Measurements from ENCODE around the gene NSMCE1.
A peak's percentile ranks its signal among the peaks of the same experiment; 100 is the strongest.

NSMCE1 gene

DNA sequence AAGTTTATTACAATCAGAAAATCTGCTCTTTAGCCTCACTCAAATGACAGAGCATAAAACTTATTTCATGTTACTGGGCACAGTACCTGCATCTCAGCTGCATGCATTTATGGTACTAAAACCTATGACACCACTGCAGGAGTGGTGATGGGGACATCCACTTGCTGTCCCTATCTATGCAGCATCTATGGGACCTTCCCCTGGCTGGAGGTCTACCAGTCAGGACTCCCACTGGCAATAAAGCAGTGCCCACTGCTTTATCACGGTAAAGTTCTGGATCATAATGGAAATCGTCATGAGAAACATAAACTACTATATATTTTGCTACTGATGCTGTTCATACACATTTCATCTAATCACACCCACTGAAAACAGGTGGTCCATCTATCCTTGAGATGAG is 26.2 kb downstream of the NSMCE1 start:
- no peak for ATAC-seq

GRCh38 chr16:27241658-27242057 is 26.9 kb downstream of the NSMCE1 start:
- no peak for ATAC-seq

DNA sequence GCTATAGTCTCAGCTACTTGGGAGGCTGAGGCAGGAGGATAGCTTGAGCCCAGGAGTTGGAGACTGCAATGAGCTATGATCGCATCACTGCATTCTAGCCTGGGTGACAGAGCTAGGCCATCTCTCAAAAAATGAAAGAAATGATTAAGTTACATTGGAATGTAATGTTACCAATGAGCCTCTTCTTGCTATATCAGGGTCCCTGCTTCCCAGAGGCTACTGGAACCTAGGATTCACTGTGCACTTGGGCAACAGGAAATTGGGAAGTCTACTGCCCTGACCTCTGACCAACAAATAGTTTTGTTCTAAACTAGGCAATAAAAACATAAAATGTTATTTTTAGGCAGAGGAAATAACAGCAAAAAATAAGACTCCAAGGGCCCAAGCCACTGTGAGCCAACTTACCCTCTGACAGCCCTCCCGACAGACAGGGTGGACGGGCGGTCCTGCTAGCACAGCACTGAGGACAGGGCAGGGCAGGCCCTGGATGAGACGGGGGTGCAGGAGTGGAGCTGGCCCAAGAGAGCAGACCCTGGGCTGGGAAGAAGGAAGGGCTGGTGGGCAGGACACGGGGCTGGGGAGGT is 27.5 kb downstream of the NSMCE1 start:
- no peak for ATAC-seq

DNA sequence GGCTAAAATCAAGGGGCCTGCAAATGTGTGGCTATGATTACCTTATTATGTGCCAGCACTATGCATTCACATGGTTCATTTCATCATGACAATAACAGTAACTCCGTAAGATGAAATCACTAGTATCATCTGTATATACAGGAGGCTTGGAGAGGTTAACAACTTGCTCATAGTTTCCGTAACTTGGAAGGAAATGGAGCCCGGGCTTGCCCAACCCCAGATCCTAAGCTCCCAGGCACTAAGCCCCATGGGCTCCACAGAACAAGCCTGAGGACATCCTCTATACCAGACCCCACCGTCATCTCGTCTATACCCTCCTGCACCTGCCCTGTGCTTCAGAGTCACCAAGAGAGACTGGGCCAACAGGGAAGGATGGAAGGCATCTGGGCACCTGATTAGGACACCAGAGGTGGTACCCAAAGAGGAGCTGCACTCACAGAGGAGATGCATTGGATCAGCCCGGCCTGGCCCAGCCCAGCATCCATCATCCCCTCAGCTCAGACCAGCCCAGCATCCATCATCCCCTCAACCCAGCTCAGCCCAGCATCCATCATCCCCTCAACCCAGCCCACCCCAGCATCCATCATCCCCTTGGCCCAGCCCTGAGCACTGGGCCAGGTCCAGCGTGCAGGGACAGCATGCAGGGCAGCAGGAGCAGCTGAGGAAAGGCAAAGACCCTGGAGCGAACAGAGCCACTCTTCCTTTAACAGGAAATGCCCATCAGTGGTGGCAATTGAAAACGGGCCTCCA is 28.5 kb downstream of the NSMCE1 start:
- ATAC-seq: no peak

GRCh38 chr16:27239026-27239425 is 29.5 kb downstream of the NSMCE1 start:
- ATAC-seq: no peak

- no peak for ATAC-seq
Measured at GRCh38 chr16:27238591-27238990, 30.0 kb downstream of the NSMCE1 start.

- no peak for ATAC-seq
Measured at GRCh38 chr16:27238016-27238587, 30.5 kb downstream of the NSMCE1 start.

GRCh38 chr16:27237219-27238015 is 31.2 kb downstream of the NSMCE1 start:
- peak; percentile 83 to 86 for ATAC-seq

DNA sequence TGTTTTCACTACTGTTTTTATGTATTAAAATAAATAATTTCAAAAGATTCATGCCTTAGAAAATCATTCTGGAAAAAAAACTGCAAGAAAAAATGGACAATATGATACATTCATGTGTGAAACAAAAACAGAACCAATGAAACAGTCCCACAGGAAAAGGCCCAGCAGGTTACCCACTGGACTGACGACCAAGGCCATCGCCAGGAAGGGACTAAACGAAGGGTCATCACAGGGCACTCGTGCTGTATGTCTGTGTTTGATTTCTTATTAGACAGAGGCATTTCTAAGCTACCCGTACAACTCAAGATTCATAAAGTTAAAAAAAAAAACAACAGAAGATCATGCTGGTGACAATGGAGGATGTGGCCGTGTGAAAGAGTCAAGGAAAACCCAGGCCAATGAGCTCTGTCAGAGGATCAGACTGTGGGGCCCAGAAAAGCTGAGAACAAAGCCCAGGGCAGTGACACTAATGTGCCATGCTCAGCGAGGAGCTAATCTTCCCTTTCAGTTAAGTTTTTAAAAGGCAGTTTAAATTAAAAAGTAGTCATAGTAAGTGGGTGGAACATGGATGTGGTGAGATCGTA is 31.8 kb downstream of the NSMCE1 start:
- ATAC-seq: no peak

- no peak for ATAC-seq
Measured at GRCh38 chr16:27235938-27236245, 32.7 kb downstream of the NSMCE1 start.

DNA sequence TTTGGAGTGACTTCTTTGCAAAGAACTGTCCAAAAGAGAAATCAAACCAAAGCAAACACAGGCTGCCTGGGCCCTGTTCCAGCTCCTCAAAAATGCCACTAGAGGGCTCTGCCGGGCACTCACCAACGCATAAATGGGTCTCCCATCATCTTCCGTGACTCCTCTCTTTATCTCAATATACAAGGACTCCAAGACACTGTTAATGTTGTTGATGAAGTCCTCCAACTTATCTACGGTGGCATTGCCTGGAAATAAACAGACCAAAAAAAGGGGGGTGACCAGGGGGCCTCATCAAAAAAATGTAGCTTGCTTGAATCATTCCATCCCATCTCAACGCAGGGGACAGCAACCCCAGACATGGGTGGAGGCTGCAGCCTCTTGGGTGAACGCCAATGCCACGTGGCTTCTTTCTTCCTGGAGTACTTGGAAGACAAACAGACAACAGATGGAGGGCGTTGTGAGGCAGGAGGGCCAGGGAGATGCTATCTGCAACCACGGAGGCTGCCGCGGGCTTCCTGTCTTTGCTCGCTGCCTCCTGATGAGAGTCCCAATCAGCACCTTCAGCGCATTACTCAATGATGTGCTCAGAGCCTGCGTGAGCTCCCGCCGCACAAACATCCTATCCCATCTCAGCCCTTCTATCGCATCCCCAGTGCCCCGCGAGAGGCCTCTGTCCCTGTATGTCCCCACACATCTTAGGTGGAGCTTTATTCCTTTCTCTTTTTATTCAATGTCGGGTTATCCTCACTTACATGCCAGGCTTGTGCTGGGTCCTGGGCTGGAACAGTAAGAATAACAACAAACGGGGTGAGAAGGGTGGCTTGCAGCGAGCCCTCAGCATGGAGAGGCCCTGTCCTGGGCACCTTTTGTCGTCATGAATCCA is 33.3 kb downstream of the NSMCE1 start:
- peak; percentile 15 to 20 for ATAC-seq

DNA sequence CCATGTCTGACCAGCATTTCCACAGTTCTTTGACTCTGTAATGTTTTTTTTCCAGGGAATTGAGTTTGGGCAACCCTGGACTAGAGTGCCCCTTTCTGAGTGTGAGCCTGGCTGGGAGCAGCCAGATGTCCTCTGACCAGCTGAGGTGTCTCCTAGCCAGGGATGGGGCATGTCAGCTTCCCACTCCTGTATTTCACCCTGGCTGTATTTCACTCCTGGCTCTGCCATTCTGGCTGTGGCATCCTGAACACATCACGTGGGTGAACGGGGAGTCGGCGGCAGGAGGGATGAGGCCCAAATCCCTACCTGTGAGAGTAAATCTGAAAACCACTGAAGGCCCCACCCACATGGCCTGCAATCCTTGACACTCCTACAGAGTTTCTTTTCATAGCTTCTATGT is 34.0 kb downstream of the NSMCE1 start:
- no peak for ATAC-seq

GRCh38 chr16:27234171-27234570 is 34.4 kb downstream of the NSMCE1 start:
- ATAC-seq: no peak

DNA sequence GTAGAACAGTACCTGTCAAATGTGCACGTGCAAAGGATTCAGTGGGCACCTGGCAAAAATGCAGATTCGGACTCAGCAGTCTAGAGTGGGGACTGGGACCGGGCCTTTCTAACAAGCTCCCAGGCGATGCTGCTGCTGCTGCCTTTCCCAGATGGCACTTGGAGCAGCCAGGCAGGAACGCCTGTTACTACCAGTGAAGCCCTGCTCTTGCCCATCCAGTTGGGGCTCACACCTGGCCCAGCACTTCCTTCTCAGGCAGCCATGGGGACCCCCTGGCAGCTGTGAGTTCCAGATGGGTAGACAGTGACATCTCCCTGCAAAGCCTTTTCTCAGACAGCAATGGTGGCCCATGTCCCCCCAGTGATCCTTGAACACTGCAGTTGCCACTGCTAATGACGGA is 34.8 kb downstream of the NSMCE1 start:
- ATAC-seq: no peak

- ATAC-seq: no peak
Measured at GRCh38 chr16:27232901-27233625, 35.5 kb downstream of the NSMCE1 start.

DNA sequence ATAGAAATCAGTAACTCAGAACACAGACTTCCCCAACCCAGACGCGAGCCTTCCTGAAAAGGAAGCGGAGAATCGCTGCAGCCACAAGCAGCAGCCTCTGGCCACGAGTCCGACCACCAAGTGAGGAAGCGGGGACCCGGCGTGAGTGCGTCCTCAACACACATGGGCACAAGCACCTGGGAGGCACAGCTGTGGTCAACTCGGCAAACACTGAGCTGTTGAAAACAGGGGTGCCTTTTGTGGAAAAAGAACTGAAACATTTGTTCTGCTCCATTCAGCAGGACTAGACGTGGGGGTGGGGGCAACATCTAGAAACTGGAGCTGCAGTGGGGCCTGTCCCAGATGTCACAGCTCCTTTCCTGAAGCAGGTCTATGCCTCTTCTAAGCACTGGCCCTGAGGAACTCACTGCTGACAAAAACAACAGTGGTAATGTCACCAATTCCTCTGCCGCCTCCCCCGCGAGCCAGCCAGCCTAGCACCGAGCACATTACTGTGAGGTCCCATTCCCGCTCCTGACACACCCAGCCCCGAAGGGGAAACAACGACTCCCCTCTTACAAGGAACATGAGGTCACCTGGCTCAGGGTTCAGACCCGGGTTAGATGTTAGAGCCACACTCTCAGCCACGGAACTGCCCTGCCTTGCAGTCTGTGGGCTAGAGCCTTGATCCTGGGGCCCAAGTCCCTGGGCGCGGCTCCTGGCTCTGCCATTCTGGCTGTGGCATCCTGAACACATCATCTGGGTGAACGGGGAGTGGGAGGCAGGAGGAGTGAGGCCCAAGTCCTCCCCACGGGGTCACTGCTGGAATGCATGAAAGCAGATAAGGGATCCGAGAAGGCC is 36.3 kb downstream of the NSMCE1 start:
- no peak for ATAC-seq

DNA sequence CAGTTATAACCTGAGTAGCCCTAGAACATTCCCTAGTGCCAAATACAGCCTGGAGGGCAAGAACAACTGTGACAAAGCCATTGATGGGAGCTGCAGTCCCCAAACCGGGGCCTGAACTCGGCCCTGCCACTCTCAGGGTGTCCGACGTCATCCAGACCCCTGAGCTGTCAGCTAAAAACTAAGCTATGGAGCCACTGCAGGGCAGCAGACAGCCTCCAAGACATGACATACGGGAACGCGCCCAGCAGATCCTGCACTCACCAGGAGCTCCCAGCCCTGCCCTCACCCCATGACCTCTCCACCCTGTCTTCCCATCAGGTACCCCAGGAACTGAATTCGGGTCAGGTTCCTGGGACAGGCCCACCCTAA is 36.9 kb downstream of the NSMCE1 start:
- no peak for ATAC-seq

- peak; percentile 49 to 62 for ATAC-seq
Measured at GRCh38 chr16:27230562-27231001, 38.0 kb downstream of the NSMCE1 start.

GRCh38 chr16:27229891-27230470 is 38.6 kb downstream of the NSMCE1 start:
- ATAC-seq: no peak

Data from activated CD4-positive, CD25-positive, alpha-beta regulatory T cell treated with anti-CD3 and anti-CD28 coated beads, Interleukin-2, amount 50 U/mL, for 24 hours (primary cell).